Erythroblast (primary cell): ENCODE measurements around the gene CSNK2B.

ENCODE experiments used
- GATA1 ChIP-seq: IDR thresholded peaks from 2 replicates; pipeline ENCODE4 v1.6.1; 2011; ENCODE audit warnings: low read depth, mild to moderate bottlenecking, control low read depth, low read length, moderate library complexity
- POLR2A ChIP-seq: IDR thresholded peaks from 2 replicates; pipeline ENCODE4 v1.6.1; 2011; ENCODE audit warnings: mild to moderate bottlenecking, low read length

DNA sequence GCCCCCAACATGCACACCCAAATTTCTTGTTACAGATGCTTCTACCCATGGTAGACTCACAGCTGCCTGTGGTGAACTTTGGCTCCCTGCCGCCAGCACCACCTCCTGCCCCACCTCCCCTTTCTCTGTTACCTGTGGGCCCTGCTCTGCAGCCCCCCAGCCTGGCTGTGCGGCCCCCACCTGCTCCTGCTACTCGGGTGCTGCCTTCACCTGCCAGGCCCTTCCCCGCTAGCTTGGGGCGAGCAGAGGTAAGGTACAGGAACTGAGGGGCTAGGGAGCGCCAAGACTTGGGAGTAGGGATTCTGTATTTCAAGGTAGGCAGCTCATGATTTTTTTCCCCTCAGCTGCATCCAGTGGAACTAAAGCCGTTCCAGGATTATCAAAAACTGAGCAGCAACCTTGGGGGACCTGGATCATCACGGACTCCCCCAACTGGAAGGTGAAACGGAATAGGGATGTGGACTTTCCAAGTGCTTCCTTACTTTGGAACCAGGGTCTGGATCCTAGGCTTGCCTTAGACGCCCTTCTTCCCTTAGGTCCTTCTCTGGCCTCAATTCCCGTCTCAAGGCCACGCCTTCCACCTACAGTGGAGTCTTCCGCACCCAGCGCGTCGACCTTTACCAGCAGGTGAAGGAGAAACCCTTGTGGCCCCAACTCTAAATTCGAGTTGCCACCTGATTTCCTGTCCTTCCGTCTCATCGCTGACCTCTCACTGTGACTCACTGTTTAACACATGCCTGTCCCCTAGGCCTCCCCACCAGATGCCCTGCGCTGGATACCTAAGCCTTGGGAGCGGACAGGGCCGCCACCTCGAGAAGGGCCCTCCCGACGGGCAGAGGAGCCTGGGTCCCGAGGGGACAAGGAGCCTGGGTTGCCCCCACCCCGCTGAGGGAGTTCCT is 28.9 kb upstream of the CSNK2B start:
- TF ChIP-seq POLR2A (no peak), GATA1 (no peak)
